Transverse colon (tissue), 4 donors: ENCODE measurements around the gene ANKFN1. TPM values are rescaled to one million over a fixed set of nuclear protein-coding genes. Genes with fewer than 3 reads are reported as not detected.

ENCODE experiments used
- DNase-seq: peaks from one replicate; pipeline ENCODE4 v3.0.0-alpha.2; 2019
- H3K27ac ChIP-seq, 4 donors: fragments of 200-600 bp; sonication (generic); 2 replicates each; pipeline ENCODE4 v1.5.1; 2016 to 2018; ENCODE audit warnings: inconsistent platforms in 4 of 4
- H3K27me3 ChIP-seq: fragments of 200-600 bp; sonication (generic); 2 replicates; pipeline ENCODE4 v1.5.1; 2017; ENCODE audit warnings: inconsistent platforms
- H3K36me3 ChIP-seq, 4 donors: fragments of 200-600 bp; sonication (generic); 2 replicates each; pipeline ENCODE4 v1.5.1; 2017 to 2019; ENCODE audit warnings: inconsistent platforms in 4 of 4
- H3K4me1 ChIP-seq, 4 donors: fragments of 200-600 bp; sonication (generic); 2 replicates each; pipeline ENCODE4 v1.5.1; 2017 to 2020; ENCODE audit warnings: inconsistent platforms in 4 of 4
- H3K4me3 ChIP-seq, 4 donors: fragments of 200-600 bp; sonication (generic); 1 replicate in 1 of 4; 2 replicates in 3 of 4; pipeline versions ENCODE4 v1.5.1 to v1.6.1; 2017 to 2019; ENCODE audit warnings: inconsistent platforms in 4 of 4
- H3K9me3 ChIP-seq, 2 donors: fragments of 200-600 bp; sonication (generic); 2 replicates each; pipeline ENCODE4 v1.5.1; 2017 to 2019; ENCODE audit warnings: inconsistent platforms in 2 of 2
- EP300 ChIP-seq: sonication (generic); formaldehyde crosslinking; IDR thresholded peaks from one replicate; pipeline ENCODE4 v1.6.1; 2017; ENCODE audit warnings: antibody characterized with exemption, low read depth
- POLR2A ChIP-seq: fragments of 450-650 bp; IDR thresholded peaks from one replicate; pipeline ENCODE4 v1.6.1; 2016; ENCODE audit warnings: antibody characterized with exemption, mild to moderate bottlenecking, moderate library complexity
- POLR2AphosphoS5 ChIP-seq, 3 donors: sonication (generic); formaldehyde crosslinking; IDR thresholded peaks; one replicate each; pipeline ENCODE4 v1.6.1; 2016; ENCODE audit warnings: antibody characterized with exemption in 3 of 3
- WGBS, 2 donors: methylation state at CpG; one replicate each; pipeline ENCODE4 v1.1.5; 2018; ENCODE audit warnings: low coverage in 1 of 2; 5-methylcytosine and 5-hydroxymethylcytosine counted together
- in situ Hi-C, 4 donors: fragments of 200-750 bp; cut with MboI; loops; one replicate each; pipeline versions ENCODE4 v1.15.0 to v1.15.1; 2017; ENCODE audit warnings: low sequenced_read_pairs in 3 of 4, low pct_ligation_motif_present in 1 of 4, low pct_unique_long_range_greater_than_20kb in 1 of 4
- intact Hi-C: fragments of 100-400 bp; cut with DNase I; formaldehyde crosslinking; loops from one replicate; pipeline ENCODE4 v1.15.1; 2023; ENCODE audit warnings: low total_unique reads
- total RNA-seq, 4 donors: library from RNA; depleted of rRNA; stranded (reverse); fragments of >200 nt; gene quantifications; one replicate each; pipeline ENCODE4 v1.1.0, GENCODE V29; 2016
- TF ChIP-seq, protein P1 (sequence below), 5 experiments: fragments of 200-600 bp in 3 of 5; fragments of 450-650 bp in 2 of 5; sonication (generic) in 3 of 5; IDR thresholded peaks; 1 replicate in 2 of 5; 2 replicates in 3 of 5; pipeline ENCODE4 v1.5.1; 2016 to 2017; ENCODE audit warnings: antibody characterized with exemption in 5 of 5, inconsistent platforms in 3 of 5, mild to moderate bottlenecking in 2 of 5, moderate library complexity in 1 of 5

Gene ANKFN1
- total RNA-seq, 4 donors from 2014 or later, result 1.2 TPM; not detected in 3

DNA sequence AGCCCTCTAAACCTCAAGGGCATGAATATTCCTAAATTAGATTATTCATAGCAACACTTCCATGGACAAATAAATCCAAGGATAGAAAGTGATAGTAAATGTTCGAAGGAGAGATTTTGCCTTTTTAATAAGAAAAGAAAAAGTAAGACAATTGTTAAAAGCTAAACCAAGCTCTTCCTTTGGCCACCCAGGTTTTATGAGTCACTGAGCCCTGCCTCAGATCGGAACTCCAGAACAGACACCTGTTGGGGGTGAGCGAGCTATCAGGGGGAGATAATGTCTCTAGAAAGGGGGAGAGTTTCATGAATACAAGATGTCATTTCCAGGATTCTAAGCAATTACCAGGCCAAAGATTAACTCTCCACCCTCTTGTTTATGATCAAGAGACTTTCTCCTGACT, 171.4 kb downstream of the ANKFN1 start:
- WGBS, 2 donors, result 67 to 80% methylated on average over 1 to 3 of the region's 3 CpGs
- no peaks in the 10 kb centered on the region for H3K4me1 ChIP-seq
- intact Hi-C loops (no loop called here), in situ Hi-C loops (loop anchor here (25.0 kb wide), 2 partner anchors 487 to 787 kb away; no protein-coding TSS in a partner anchor)
- TF ChIP-seq, protein P1, sequence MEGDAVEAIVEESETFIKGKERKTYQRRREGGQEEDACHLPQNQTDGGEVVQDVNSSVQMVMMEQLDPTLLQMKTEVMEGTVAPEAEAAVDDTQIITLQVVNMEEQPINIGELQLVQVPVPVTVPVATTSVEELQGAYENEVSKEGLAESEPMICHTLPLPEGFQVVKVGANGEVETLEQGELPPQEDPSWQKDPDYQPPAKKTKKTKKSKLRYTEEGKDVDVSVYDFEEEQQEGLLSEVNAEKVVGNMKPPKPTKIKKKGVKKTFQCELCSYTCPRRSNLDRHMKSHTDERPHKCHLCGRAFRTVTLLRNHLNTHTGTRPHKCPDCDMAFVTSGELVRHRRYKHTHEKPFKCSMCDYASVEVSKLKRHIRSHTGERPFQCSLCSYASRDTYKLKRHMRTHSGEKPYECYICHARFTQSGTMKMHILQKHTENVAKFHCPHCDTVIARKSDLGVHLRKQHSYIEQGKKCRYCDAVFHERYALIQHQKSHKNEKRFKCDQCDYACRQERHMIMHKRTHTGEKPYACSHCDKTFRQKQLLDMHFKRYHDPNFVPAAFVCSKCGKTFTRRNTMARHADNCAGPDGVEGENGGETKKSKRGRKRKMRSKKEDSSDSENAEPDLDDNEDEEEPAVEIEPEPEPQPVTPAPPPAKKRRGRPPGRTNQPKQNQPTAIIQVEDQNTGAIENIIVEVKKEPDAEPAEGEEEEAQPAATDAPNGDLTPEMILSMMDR (IDR thresholded peaks at IDR 0.05), result no peak
- TF ChIP-seq EP300 (no peak), POLR2AphosphoS5 (IDR thresholded peaks at IDR 0.05) (no peak), POLR2A (no peak)
- DNase-seq, result no peak
- no peaks in the 10 kb centered on the region for H3K9me3 ChIP-seq
- H3K4me3 ChIP-seq, result no peak overlapping the region
- H3K27me3 ChIP-seq, result no peaks in the 10 kb centered on the region
- no peak overlapping the region for H3K27ac ChIP-seq
- H3K36me3 ChIP-seq, result no peaks in the 10 kb centered on the region

DNA sequence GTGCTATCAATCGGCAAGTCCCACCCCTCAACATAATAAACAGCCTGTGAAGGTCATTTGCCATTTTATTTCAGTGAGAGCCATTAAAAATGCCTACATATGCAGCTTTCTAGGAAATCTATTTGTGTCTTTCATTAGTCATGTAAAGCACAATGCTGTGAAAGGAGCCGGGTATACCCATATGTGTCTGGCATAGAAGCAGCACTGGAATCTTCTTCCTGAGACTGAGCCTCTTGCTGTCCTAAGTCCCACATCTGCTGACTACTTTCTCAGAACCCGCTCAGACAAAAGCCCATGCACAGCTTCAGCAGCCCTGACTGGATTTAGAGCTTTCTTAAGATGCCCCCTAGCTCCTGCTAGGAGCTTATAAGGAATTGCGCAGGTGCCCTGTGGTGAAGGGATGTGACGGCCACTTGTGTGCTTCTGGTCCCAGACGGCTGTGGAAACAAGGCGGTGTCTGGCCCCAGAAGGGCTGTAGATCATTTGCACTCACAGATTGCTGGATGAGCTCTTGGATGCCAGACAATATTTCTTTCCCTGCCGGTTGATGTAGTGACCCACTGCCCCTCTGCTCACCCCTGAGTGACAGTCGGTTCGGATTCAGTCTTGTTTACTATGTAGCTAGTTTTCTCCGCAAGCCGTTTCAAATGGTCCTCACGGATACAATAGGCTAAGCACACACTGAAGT, 172.2 kb downstream of the ANKFN1 start:
- no peak overlapping the region for H3K27ac ChIP-seq
- TF ChIP-seq POLR2AphosphoS5 (IDR thresholded peaks at IDR 0.05) (no peak), POLR2A (no peak), EP300 (no peak)
- TF ChIP-seq, protein P1 (IDR thresholded peaks at IDR 0.05), result no peak
- H3K9me3 ChIP-seq, result no peaks in the 10 kb centered on the region
- WGBS, 2 donors, result 55 to 78% methylated on average over 5 to 13 of the region's 13 CpGs
- H3K27me3 ChIP-seq, result no peaks in the 10 kb centered on the region
- no peaks in the 10 kb centered on the region for H3K4me1 ChIP-seq
- H3K4me3 ChIP-seq, result no peak overlapping the region
- no peak for DNase-seq
- intact Hi-C loops, result no loop called here
- in situ Hi-C loops, result loop anchor here in 1 of 4 donors (25.0 kb wide), 1 partner anchor 488 kb away; no protein-coding TSS in a partner anchor
- H3K36me3 ChIP-seq, result no peaks in the 10 kb centered on the region

DNA sequence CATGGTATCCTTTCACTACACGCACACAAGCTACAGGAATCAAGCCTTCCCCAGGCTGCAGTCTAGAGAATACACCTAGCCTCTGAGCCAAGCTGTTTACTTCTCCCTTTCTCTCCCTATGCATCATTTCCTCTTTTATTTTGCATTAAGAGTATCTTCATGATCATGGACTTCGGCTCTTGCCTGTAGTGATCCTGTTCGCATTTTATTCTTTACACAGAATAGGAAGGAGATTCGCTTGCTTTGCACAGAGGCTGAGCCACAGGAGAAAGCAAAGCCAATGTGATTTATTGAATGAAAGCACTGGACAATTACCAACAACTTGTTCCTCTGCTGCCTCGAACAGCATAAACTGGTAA, 172.7 kb downstream of the ANKFN1 start:
- Histone ChIP-seq H3K4me3 (no peak overlapping the region), H3K27ac (no peak overlapping the region), H3K9me3 (no peaks in the 10 kb centered on the region), H3K36me3 (no peaks in the 10 kb centered on the region), H3K4me1 (no peaks in the 10 kb centered on the region), H3K27me3 (no peaks in the 10 kb centered on the region)
- DNase-seq, result no peak
- 49% methylated on average over 5 of the region's 5 CpGs for WGBS, 2 donors
- in situ Hi-C loops (loop anchor here in 1 of 4 donors (25.0 kb wide), 1 partner anchor 489 kb away; no protein-coding TSS in a partner anchor), intact Hi-C loops (no loop called here)
- TF ChIP-seq POLR2AphosphoS5 (IDR thresholded peaks at IDR 0.05), result no peak
- no peak for TF ChIP-seq POLR2A
- TF ChIP-seq, protein P1 (IDR thresholded peaks at IDR 0.05), result no peak
- TF ChIP-seq EP300, result no peak

DNA sequence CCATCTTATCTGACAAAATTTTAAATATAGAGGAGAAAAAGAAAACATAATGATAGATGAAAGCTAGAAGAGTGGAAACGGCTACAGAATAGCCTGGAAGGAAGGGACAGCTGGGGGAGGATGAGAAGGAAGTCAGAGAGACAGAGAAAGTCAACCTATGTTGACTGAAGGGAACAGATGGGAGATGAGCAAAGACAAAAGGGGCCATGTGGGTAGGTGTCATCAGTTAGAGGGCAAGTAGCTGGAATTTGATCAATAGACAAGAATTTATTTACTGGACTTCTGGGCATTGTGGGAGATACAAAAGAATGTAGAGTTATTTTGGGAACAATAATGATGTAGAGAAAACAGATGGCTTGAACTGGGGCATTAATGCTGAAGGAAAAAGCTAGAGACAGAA, 194.4 kb downstream of the ANKFN1 start:
- WGBS, 2 donors, result 56 to 67% methylated on average over 1 of the region's 1 CpG
- intact Hi-C loops, result no loop called here
- Histone ChIP-seq H3K27me3 (no peaks in the 10 kb centered on the region), H3K4me1 (no peaks in the 10 kb centered on the region), H3K36me3 (no peaks in the 10 kb centered on the region), H3K9me3 (peaks cover 0 to 8% of the 10 kb centered on the region in 2 donors), H3K4me3 (no peak overlapping the region), H3K27ac (no peak overlapping the region)
- TF ChIP-seq EP300, result no peak
- TF ChIP-seq POLR2AphosphoS5 (IDR thresholded peaks at IDR 0.05), result no peak
- no peak for TF ChIP-seq POLR2A
- TF ChIP-seq, protein P1 (IDR thresholded peaks at IDR 0.05), result no peak
- DNase-seq, result no peak
- in situ Hi-C loops, result loop anchor here in 1 of 4 donors (25.0 kb wide), 1 partner anchor 510 kb away; no protein-coding TSS in a partner anchor
